D721Med (cell line): ENCODE results near the gene CSTB.

ENCODE experiments used
- DNase-seq: peaks from one replicate; pipeline ENCODE4 v3.0.0; 2011; ENCODE audit warnings: low spot score; ENCODE audit not compliant: insufficient read length
- FAIRE-seq: peaks from 2 replicates; lab custom pipeline; 2011; peaks lifted over from hg19 to GRCh38; lab: Jason Lieb, UNC
- CTCF ChIP-seq: IDR thresholded peaks from 2 replicates; pipeline ENCODE4 v1.5.1; 2012; ENCODE audit warnings: mild to moderate bottlenecking, control low read depth; ENCODE audit not compliant: insufficient read depth; ENCODE audit errors: missing control alignments

The CSTB gene

GRCh38 chr21:43797415-43797814, 21.3 kb upstream of the CSTB start:
- no peak for TF ChIP-seq CTCF
- no peak for FAIRE-seq
- no peak for DNase-seq

- no peak for TF ChIP-seq CTCF
- DNase-seq, result no peak
- no peak for FAIRE-seq
These were observed 18.7 kb upstream of the CSTB start for GRCh38 chr21:43794857-43795256.

- DNase-seq, result no peak
- no peak for FAIRE-seq
- TF ChIP-seq CTCF, result no peak
These were observed 18.2 kb upstream of the CSTB start for GRCh38 chr21:43794311-43794710.

GRCh38 chr21:43793243-43793642, 17.1 kb upstream of the CSTB start:
- DNase-seq (no peak), FAIRE-seq (no peak)
- no peak for TF ChIP-seq CTCF

GRCh38 chr21:43792406-43792805, 16.3 kb upstream of the CSTB start:
- no peak for TF ChIP-seq CTCF
- no peak for DNase-seq
- no peak for FAIRE-seq

- no peak for DNase-seq
- TF ChIP-seq CTCF, result no peak
- FAIRE-seq, result no peak
These were observed 14.0 kb upstream of the CSTB start for GRCh38 chr21:43790010-43790524.

GRCh38 chr21:43789276-43790009, 13.3 kb upstream of the CSTB start, which contains the start of gene RRP1:
Gene RRP1, plus strand, starts transcription at chr21:43789577. Its CDS starts 53 bp downstream, at chr21:43789630.
- FAIRE-seq (no peak), DNase-seq (peak; percentile 94)
- peak; percentile 78 for TF ChIP-seq CTCF
